IMR-90 (cell line): ENCODE data around the gene JAKMIP2. TPM values are rescaled to one million over a fixed set of nuclear protein-coding genes. Genes with fewer than 3 reads are reported as not detected.

Source experiments
- ATAC-seq: fragments of 200-7000 bp; cut with Tn5 transposase; 2 replicates; pipeline ENCODE4 v1.9.1; 2020; ENCODE audit warnings: low read depth, mild to moderate bottlenecking, moderate library complexity
- BruUV-seq: library from RNA; stranded (reverse); fragments of 400-500 nt; replicated peaks from 2 replicates; lab custom pipeline; 2021; lab: Mats Ljungman, UMichigan
- CTCF ChIA-PET: fragments of 300-600 bp; formaldehyde crosslinking; extraction: SDS; loops from one replicate; lab custom pipeline; 2021; ENCODE audit warnings: antibody characterized with exemption; lab: Yijun Ruan, JAX
- POLR2A ChIA-PET: fragments of 300-600 bp; sonication (Branson Sonifier 250); formaldehyde crosslinking; loops from one replicate; lab custom pipeline; 2022; ENCODE audit warnings: antibody characterized with exemption; ENCODE audit not compliant: unreplicated experiment; lab: Charles Lee
- DNase-seq: peaks from one replicate; pipeline ENCODE4 v3.0.0; 2013
- H2AFZ ChIP-seq: replicated peaks from 2 replicates; pipeline ENCODE3; 2013; ENCODE audit warnings: low read length, mild to moderate bottlenecking; ENCODE audit not compliant: poor library complexity
- H2AK5ac ChIP-seq: 2 replicates; pipeline ENCODE4 v1.6.1; 2013; ENCODE audit warnings: low read depth, low read length, inconsistent platforms
- H2AK9ac ChIP-seq: replicated peaks from 2 replicates; pipeline ENCODE3; 2013; ENCODE audit warnings: mild to moderate bottlenecking, low read depth, low read length, moderate library complexity; ENCODE audit not compliant: poor library complexity
- H2BK120ac ChIP-seq: 2 replicates; pipeline ENCODE4 v1.6.1; 2013; ENCODE audit warnings: low read depth, low read length, inconsistent platforms
- H2BK15ac ChIP-seq: 3 replicates; pipeline ENCODE4 v1.6.1; 2013; ENCODE audit warnings: low read depth, low read length, inconsistent platforms
- H2BK20ac ChIP-seq: 2 replicates; pipeline ENCODE4 v1.6.1; 2013; ENCODE audit warnings: low read depth, mild to moderate bottlenecking, inconsistent platforms, low read length, moderate library complexity
- H2BK5ac ChIP-seq: 2 replicates; pipeline ENCODE4 v1.6.1; 2013; ENCODE audit warnings: mild to moderate bottlenecking, low read depth, low read length, inconsistent platforms; ENCODE audit not compliant: poor library complexity, severe bottlenecking
- H3K14ac ChIP-seq: replicated peaks from 2 replicates; pipeline ENCODE4 v1.6.1; 2013; ENCODE audit warnings: low read depth, low read length, inconsistent platforms
- H3K18ac ChIP-seq: 2 replicates; pipeline ENCODE4 v1.6.1; 2013; ENCODE audit warnings: low read depth, low read length, control low read depth
- H3K23ac ChIP-seq: 2 replicates; pipeline ENCODE4 v1.6.1; 2013; ENCODE audit warnings: low read depth, low read length, inconsistent platforms
- H3K27ac ChIP-seq: 2 replicates; pipeline ENCODE4 v1.5.1; 2013; ENCODE audit warnings: mild to moderate bottlenecking, control low read depth, low read length; ENCODE audit not compliant: insufficient read depth
- H3K27me3 ChIP-seq: 2 replicates; pipeline ENCODE4 v1.6.1; 2013; ENCODE audit warnings: low read length; ENCODE audit not compliant: control insufficient read depth, insufficient read depth
- H3K36me3 ChIP-seq: 2 replicates; pipeline ENCODE4 v1.6.1; 2013; ENCODE audit warnings: low read length, mixed read lengths; ENCODE audit not compliant: control insufficient read depth, insufficient read depth
- H3K4ac ChIP-seq: 2 replicates; pipeline ENCODE4 v1.6.1; 2013; ENCODE audit warnings: low read depth, low read length, inconsistent platforms
- H3K4me1 ChIP-seq: 2 replicates; pipeline ENCODE4 v1.6.1; 2013; ENCODE audit warnings: low read length, mixed read lengths; ENCODE audit not compliant: control insufficient read depth, insufficient read depth
- H3K4me2 ChIP-seq: 2 replicates; pipeline ENCODE4 v1.6.1; 2013; ENCODE audit warnings: low read depth, mild to moderate bottlenecking, control low read depth, low read length, moderate library complexity
- H3K4me3 ChIP-seq: 2 replicates; pipeline ENCODE4 v1.5.1; 2013; ENCODE audit warnings: low read depth, mild to moderate bottlenecking, control low read depth, low read length, moderate library complexity; ENCODE audit not compliant: insufficient read depth
- H3K56ac ChIP-seq: 2 replicates; pipeline ENCODE4 v1.6.1; 2013; ENCODE audit warnings: low read length, inconsistent platforms; ENCODE audit not compliant: insufficient read depth; ENCODE audit errors: extremely low read depth
- H3K79me1 ChIP-seq, 2 experiments: 2 replicates each; pipeline ENCODE4 v1.6.1; 2013; ENCODE audit warnings: low read length in 2 of 2, inconsistent platforms in 1 of 2, low read depth in 1 of 2
- H3K9ac ChIP-seq: 2 replicates; pipeline ENCODE4 v1.6.1; 2013; ENCODE audit warnings: low read depth, low read length, control low read depth
- H3K9me1 ChIP-seq: 2 replicates; pipeline ENCODE4 v1.6.1; 2013; ENCODE audit warnings: low read length, inconsistent platforms; ENCODE audit not compliant: insufficient read depth
- H3K9me3 ChIP-seq: 2 replicates; pipeline ENCODE4 v1.6.1; 2013; ENCODE audit warnings: low read length; ENCODE audit not compliant: control insufficient read depth, insufficient read depth
- H4K20me1 ChIP-seq: 2 replicates; pipeline ENCODE4 v1.6.1; 2013; ENCODE audit warnings: low read length, inconsistent platforms; ENCODE audit not compliant: insufficient read depth
- H4K5ac ChIP-seq: 2 replicates; pipeline ENCODE4 v1.6.1; 2013; ENCODE audit warnings: mild to moderate bottlenecking, low read depth, low read length, control low read depth
- H4K8ac ChIP-seq, 2 experiments: 2 replicates each; pipeline ENCODE4 v1.6.1; 2013; ENCODE audit warnings: low read depth in 2 of 2, low read length in 2 of 2, control low read depth in 1 of 2, inconsistent platforms in 1 of 2
- H4K91ac ChIP-seq: 2 replicates; pipeline ENCODE4 v1.6.1; 2013; ENCODE audit warnings: low read depth, low read length, inconsistent platforms; ENCODE audit not compliant: insufficient read depth
- BHLHE40 ChIP-seq: fragments of 150-350 bp; IDR thresholded peaks from 2 replicates; pipeline ENCODE4 v1.6.1; 2016; ENCODE audit warnings: mild to moderate bottlenecking, low read depth, low read length
- CEBPB ChIP-seq: IDR thresholded peaks from 2 replicates; pipeline ENCODE4 v1.6.1; 2012; ENCODE audit warnings: low read depth, low read length, improper control_type of control experiment
- CHD1 ChIP-seq: IDR thresholded peaks from 2 replicates; pipeline ENCODE4 v1.6.1; 2012; ENCODE audit warnings: low read depth, low read length, improper control_type of control experiment
- ELK1 ChIP-seq: fragments of 150-350 bp; IDR thresholded peaks from 2 replicates; pipeline ENCODE4 v1.6.1; 2016; ENCODE audit warnings: low read depth, mild to moderate bottlenecking, low read length, moderate library complexity, borderline replicate concordance
- FOS ChIP-seq: fragments of 150-350 bp; IDR thresholded peaks from 2 replicates; pipeline ENCODE4 v1.6.1; 2016; ENCODE audit warnings: low read depth, low read length
- MAFK ChIP-seq: IDR thresholded peaks from 2 replicates; pipeline ENCODE4 v1.6.1; 2012; ENCODE audit warnings: low read depth, low read length, improper control_type of control experiment
- MAZ ChIP-seq: IDR thresholded peaks from 2 replicates; pipeline ENCODE4 v1.6.1; 2012; ENCODE audit warnings: low read depth, mild to moderate bottlenecking, low read length, improper control_type of control experiment, moderate library complexity, borderline replicate concordance
- MXI1 ChIP-seq: IDR thresholded peaks from 2 replicates; pipeline ENCODE4 v1.6.1; 2012; ENCODE audit warnings: low read depth, mild to moderate bottlenecking, low read length, moderate library complexity, borderline replicate concordance
- POLR2A ChIP-seq: IDR thresholded peaks from 2 replicates; pipeline ENCODE4 v1.6.1; 2012; ENCODE audit warnings: mild to moderate bottlenecking, low read depth, low read length
- RAD21 ChIP-seq: IDR thresholded peaks from 2 replicates; pipeline ENCODE4 v1.6.1; 2012; ENCODE audit warnings: low read length, improper control_type of control experiment
- RCOR1 ChIP-seq: IDR thresholded peaks from 2 replicates; pipeline ENCODE4 v1.6.1; 2012; ENCODE audit warnings: mild to moderate bottlenecking, low read length, improper control_type of control experiment; ENCODE audit not compliant: insufficient replicate concordance
- RFX5 ChIP-seq: IDR thresholded peaks from 2 replicates; pipeline ENCODE4 v1.8.0; 2012; ENCODE audit warnings: low read depth, mild to moderate bottlenecking, low read length, moderate library complexity
- SMC3 ChIP-seq: fragments of 150-350 bp; IDR thresholded peaks from 2 replicates; pipeline ENCODE4 v1.6.1; 2016; ENCODE audit warnings: low read depth, mild to moderate bottlenecking, antibody characterized with exemption, low read length, moderate library complexity
- WGBS, 2 experiments: methylation state at CpG; one replicate each; pipeline versions ENCODE4 v1.1.5 to v1.1.7; 2013; ENCODE audit warnings: missing lambda C conversion rate in 2 of 2; ENCODE audit not compliant: insufficient read length in 1 of 2; ENCODE audit errors: extremely low coverage in 2 of 2; 5-methylcytosine and 5-hydroxymethylcytosine counted together
- dilution Hi-C: fragments of 300-500 bp; cut with HindIII; formaldehyde crosslinking; loops from one replicate; pipeline ENCODE4 v1.14.3; 2018; ENCODE audit warnings: low sequenced_read_pairs; ENCODE audit not compliant: unreplicated experiment
- in situ Hi-C: fragments of 300-500 bp; cut with MboI; formaldehyde crosslinking; loops from 3 replicates; pipeline ENCODE4 v1.14.3; 2019; ENCODE audit warnings: low sequenced_read_pairs, inconsistent platforms, mixed read lengths
- intact Hi-C: fragments of 100-400 bp; cut with micrococcal nuclease; formaldehyde crosslinking; loops from 2 replicates; pipeline ENCODE4 v1.10.0; 2022
- polyA plus RNA-seq, 3 experiments: library from polyadenylated mRNA; depleted of rRNA; stranded (reverse); fragments of >200 nt; gene quantifications; 2 replicates each; pipeline ENCODE4 v1.2.3, GENCODE V29; 2012; ENCODE audit warnings: low replicate concordance in 1 of 3
- total RNA-seq: library from RNA; depleted of rRNA; stranded (reverse); fragments of >200 nt; gene quantifications from 2 replicates; pipeline ENCODE4 v1.2.3, GENCODE V29; 2012
- TF ChIP-seq, protein P1 (sequence below): conservative IDR thresholded peaks from 2 replicates; pipeline ENCODE4 v1.5.1; 2012; ENCODE audit warnings: mild to moderate bottlenecking, low read depth, low read length, improper control_type of control experiment
- TF ChIP-seq, protein P2 (sequence below): fragments of 150-350 bp; IDR thresholded peaks from 2 replicates; pipeline ENCODE4 v1.6.1; 2017; ENCODE audit warnings: mild to moderate bottlenecking, antibody characterized with exemption, low read length, low read depth

Gene JAKMIP2
- total and polyA plus RNA-seq, 2 of the 4 experiments (the other 2 are of a cell fraction): under 0.01 TPM; not detected in 1

GRCh38 chr5:147559749-147560148, 222.8 kb downstream of the JAKMIP2 start:
- H3K4me3 ChIP-seq: no peak overlapping the region
- no peak overlapping the region for H4K8ac ChIP-seq
- no peak overlapping the region for H3K4me2 ChIP-seq
- H3K9me1 ChIP-seq: no peaks in the 10 kb centered on the region
- no peaks in the 10 kb centered on the region for H3K9me3 ChIP-seq
- DNase-seq (no peak), ATAC-seq (no peak)
- TF ChIP-seq RFX5 (no peak), RCOR1 (no peak), MAZ (no peak), SMC3 (no peak), POLR2A (no peak), FOS (no peak), MAFK (no peak), CHD1 (no peak), RAD21 (0 out of 2 replicates have a peak, but pooled peaks have one; percentile 19), CEBPB (no peak), ELK1 (no peak), MXI1 (no peak), BHLHE40 (no peak)
- TF ChIP-seq, protein P1, sequence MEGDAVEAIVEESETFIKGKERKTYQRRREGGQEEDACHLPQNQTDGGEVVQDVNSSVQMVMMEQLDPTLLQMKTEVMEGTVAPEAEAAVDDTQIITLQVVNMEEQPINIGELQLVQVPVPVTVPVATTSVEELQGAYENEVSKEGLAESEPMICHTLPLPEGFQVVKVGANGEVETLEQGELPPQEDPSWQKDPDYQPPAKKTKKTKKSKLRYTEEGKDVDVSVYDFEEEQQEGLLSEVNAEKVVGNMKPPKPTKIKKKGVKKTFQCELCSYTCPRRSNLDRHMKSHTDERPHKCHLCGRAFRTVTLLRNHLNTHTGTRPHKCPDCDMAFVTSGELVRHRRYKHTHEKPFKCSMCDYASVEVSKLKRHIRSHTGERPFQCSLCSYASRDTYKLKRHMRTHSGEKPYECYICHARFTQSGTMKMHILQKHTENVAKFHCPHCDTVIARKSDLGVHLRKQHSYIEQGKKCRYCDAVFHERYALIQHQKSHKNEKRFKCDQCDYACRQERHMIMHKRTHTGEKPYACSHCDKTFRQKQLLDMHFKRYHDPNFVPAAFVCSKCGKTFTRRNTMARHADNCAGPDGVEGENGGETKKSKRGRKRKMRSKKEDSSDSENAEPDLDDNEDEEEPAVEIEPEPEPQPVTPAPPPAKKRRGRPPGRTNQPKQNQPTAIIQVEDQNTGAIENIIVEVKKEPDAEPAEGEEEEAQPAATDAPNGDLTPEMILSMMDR: 0 out of 2 replicates have a peak, but pooled peaks have one; percentile 8
- TF ChIP-seq, protein P2, sequence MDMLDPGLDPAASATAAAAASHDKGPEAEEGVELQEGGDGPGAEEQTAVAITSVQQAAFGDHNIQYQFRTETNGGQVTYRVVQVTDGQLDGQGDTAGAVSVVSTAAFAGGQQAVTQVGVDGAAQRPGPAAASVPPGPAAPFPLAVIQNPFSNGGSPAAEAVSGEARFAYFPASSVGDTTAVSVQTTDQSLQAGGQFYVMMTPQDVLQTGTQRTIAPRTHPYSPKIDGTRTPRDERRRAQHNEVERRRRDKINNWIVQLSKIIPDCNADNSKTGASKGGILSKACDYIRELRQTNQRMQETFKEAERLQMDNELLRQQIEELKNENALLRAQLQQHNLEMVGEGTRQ: no peak
- in situ Hi-C loops: loop anchor here (5.0 kb wide), 2 partner anchors 107 to 167 kb away; no protein-coding TSS in a partner anchor
- dilution Hi-C loops: no loop called here
- no peak overlapping the region for H3K4ac ChIP-seq
- H2AK5ac ChIP-seq: no peak overlapping the region
- H3K27ac ChIP-seq: no peak overlapping the region
- no peak overlapping the region for H3K14ac ChIP-seq
- H3K79me1 ChIP-seq: no peaks in the 10 kb centered on the region
- H3K23ac ChIP-seq: no peak overlapping the region
- no peaks in the 10 kb centered on the region for H3K4me1 ChIP-seq
- H3K56ac ChIP-seq: no peak overlapping the region
- no peak overlapping the region for H2BK15ac ChIP-seq
- ChIA-PET POLR2A (no interaction called here), CTCF (interaction anchor here (0.9 to 2.8 kb wide), 6 partner anchors 18 to 336 kb away, joined by 3 to 15 read pairs (median 7); no protein-coding TSS in a partner anchor)
- no peak overlapping the region for H4K91ac ChIP-seq
- H4K20me1 ChIP-seq: no peaks in the 10 kb centered on the region
- H2BK20ac ChIP-seq: no peak overlapping the region
- H2AK9ac ChIP-seq: no peak overlapping the region
- intact Hi-C loops: loop anchor here (1.0 to 5.0 kb wide), 5 partner anchors 49 to 335 kb away; partner anchors contain the start of gene DPYSL3
- WGBS, 2 experiments: no CpG with 5 or more reads among the region's 2 CpGs
- H4K5ac ChIP-seq: no peak overlapping the region
- no peak overlapping the region for H3K9ac ChIP-seq
- BruUV-seq: no TSS peak
- H3K36me3 ChIP-seq: no peaks in the 10 kb centered on the region
- H3K18ac ChIP-seq: no peak overlapping the region
- H2AFZ ChIP-seq: no peak overlapping the region
- H2BK5ac ChIP-seq: no peak overlapping the region
- H3K27me3 ChIP-seq: peaks cover 2% of the 10 kb centered on the region
- H2BK120ac ChIP-seq: no peak overlapping the region
